Gastrocnemius medialis (tissue), 4 donors: Measurements from ENCODE around the gene USP19.

ENCODE experiments used
- POLR2A ChIP-seq, 2 donors: fragments of 450-650 bp; IDR thresholded peaks; one replicate each; pipeline ENCODE4 v1.6.1; 2017; ENCODE audit warnings: antibody characterized with exemption in 2 of 2, mild to moderate bottlenecking in 2 of 2, moderate library complexity in 2 of 2
- TF ChIP-seq, protein P1 (sequence below), 5 experiments: fragments of 450-650 bp in 3 of 5; fragments of 200-600 bp in 2 of 5; sonication (generic) in 2 of 5; IDR thresholded peaks in 4 of 5; conservative IDR thresholded peaks in 1 of 5; 1 replicate in 4 of 5; 2 replicates in 1 of 5; pipeline ENCODE4 v1.5.1; 2016 to 2019; ENCODE audit warnings: antibody characterized with exemption in 5 of 5, mild to moderate bottlenecking in 3 of 5, moderate library complexity in 3 of 5

DNA sequence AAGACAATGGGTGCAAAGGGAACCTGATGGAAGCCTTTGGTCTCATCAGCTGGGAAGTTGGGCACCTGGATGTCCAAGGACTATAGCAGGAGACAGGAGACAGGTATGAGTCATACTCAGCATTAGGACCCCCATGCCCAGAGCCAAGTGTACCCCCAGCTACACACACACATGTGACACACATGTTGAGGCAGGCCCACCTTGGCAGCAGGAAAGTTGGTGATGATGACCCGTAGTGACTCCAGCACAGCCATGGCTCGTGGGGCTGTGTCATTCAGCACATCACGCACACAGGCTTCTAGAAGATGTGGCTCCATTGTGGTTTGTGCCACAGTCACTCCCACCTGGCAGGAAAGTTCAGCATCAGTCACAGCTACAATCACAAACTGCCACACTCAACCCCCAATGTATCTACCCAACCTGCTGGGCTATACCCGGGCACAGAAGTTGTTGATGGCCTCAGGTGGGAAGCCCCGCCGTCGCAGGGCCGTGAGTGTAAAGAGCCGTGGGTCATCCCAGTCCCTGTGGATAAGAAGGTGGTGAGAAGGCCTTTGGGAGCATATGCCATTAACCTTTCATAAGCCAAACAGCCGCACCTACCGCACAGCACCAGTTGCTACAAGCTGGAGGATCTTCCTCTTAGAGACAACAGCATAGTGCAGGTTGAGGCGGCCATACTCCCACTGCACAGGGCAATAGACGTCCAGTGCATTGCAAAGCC is 21.6 kb downstream of the USP19 start:
- TF ChIP-seq, protein P1, sequence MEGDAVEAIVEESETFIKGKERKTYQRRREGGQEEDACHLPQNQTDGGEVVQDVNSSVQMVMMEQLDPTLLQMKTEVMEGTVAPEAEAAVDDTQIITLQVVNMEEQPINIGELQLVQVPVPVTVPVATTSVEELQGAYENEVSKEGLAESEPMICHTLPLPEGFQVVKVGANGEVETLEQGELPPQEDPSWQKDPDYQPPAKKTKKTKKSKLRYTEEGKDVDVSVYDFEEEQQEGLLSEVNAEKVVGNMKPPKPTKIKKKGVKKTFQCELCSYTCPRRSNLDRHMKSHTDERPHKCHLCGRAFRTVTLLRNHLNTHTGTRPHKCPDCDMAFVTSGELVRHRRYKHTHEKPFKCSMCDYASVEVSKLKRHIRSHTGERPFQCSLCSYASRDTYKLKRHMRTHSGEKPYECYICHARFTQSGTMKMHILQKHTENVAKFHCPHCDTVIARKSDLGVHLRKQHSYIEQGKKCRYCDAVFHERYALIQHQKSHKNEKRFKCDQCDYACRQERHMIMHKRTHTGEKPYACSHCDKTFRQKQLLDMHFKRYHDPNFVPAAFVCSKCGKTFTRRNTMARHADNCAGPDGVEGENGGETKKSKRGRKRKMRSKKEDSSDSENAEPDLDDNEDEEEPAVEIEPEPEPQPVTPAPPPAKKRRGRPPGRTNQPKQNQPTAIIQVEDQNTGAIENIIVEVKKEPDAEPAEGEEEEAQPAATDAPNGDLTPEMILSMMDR (IDR thresholded peaks at IDR 0.05 in 4 of 5, conservative IDR thresholded peaks at IDR 0.05 in 1 of 5): no peak
- TF ChIP-seq POLR2A (IDR thresholded peaks at IDR 0.05): no peak
